Measurements from ENCODE around the gene CERT1. TPM values are rescaled to one million over a fixed set of nuclear protein-coding genes. Genes with fewer than 3 reads are reported as not detected.
"Not testable (repeated sequence)": the region's sequence is repeated elsewhere in the genome, so short reads cannot be mapped to it uniquely, and the experiment has no call there.

The CERT1 gene
- total RNA-seq, 4 donors from 2014 or later = 23.3 to 32.3 (median 30.6) TPM

DNA sequence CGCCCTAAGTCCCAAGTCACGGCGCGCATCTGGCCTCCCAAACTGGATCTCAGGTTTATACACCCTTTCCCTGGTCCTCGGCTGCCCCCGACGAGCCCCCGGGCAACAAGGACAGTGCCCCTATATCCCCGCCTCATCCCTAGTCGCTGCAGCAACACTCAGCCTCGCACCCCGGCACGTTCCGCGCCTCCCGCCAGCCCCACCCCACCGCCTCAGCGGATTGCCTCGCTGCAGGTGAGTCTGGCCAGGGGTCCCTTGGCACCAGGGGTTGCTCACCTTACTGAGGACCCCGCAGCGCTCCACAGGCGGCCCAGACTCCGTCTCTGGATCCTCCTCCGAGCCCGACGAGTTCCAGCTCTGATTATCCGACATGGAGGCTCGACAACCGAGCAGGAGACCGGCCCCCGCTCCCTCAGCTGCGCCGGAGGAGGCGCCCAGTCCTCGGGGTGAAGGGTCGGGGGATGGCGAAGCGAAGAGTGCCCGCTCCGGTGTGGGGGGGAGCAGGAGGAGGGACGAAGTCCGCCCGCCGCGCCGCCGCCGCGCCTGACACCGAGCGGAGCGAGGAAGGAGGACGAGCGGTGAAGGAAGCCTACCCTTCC is 494 bp downstream of the CERT1 start:
- WGBS, 2 donors = 0 to 2% methylated on average over 22 to 50 of the region's 54 CpGs
- TF ChIP-seq, protein P1, sequence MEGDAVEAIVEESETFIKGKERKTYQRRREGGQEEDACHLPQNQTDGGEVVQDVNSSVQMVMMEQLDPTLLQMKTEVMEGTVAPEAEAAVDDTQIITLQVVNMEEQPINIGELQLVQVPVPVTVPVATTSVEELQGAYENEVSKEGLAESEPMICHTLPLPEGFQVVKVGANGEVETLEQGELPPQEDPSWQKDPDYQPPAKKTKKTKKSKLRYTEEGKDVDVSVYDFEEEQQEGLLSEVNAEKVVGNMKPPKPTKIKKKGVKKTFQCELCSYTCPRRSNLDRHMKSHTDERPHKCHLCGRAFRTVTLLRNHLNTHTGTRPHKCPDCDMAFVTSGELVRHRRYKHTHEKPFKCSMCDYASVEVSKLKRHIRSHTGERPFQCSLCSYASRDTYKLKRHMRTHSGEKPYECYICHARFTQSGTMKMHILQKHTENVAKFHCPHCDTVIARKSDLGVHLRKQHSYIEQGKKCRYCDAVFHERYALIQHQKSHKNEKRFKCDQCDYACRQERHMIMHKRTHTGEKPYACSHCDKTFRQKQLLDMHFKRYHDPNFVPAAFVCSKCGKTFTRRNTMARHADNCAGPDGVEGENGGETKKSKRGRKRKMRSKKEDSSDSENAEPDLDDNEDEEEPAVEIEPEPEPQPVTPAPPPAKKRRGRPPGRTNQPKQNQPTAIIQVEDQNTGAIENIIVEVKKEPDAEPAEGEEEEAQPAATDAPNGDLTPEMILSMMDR (IDR thresholded peaks at IDR 0.05) = no peak
- TF ChIP-seq POLR2A (IDR thresholded peaks at IDR 0.05) = no peak
- DNase-seq (ENCODE audit: low spot score in 2 of 2) = peak in 1 of 2 donors; percentile 36
- intact Hi-C loops (cut with DNase I; ENCODE audit: low total_unique reads) = loop anchor here (10.0 kb wide), 1 partner anchor 176 kb away; the partner anchor contains the start of gene HMGCR
- H3K4me3 ChIP-seq (ENCODE audit: low read depth, poor library complexity, severe bottlenecking) = peak overlapping the region; percentile 73

DNA sequence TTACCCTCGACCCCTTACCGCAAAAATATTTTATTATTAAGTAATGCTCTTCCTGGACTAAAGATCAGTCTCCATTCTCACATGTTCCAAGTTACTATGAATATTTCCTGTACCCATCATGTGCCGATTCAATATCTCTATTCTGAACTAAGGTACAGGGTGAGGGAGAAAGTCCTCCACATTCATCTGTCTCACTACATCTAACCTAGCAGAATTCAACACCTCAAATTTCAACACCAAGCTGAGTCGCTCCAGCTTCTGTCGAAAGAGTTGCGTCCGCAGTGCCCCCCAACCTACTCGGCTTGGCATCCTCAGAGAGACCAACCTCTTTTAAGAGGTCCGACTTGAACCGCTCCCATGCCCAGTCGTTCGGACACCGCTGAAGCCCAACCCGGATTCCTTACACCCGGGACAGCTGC is 1.0 kb downstream of the CERT1 start:
- intact Hi-C loops (cut with DNase I; ENCODE audit: low total_unique reads) = loop anchor here (10.0 kb wide), 1 partner anchor 176 kb away; the partner anchor contains the start of gene HMGCR
- TF ChIP-seq, protein P1 (IDR thresholded peaks at IDR 0.05) = no peak
- DNase-seq (ENCODE audit: low spot score in 2 of 2) = peak in 1 of 2 donors; percentile 89
- 0% methylated on average over 15 of the region's 15 CpGs for WGBS, 2 donors
- peak overlapping the region; percentile 73 for H3K4me3 ChIP-seq (ENCODE audit: low read depth, poor library complexity, severe bottlenecking)

DNA sequence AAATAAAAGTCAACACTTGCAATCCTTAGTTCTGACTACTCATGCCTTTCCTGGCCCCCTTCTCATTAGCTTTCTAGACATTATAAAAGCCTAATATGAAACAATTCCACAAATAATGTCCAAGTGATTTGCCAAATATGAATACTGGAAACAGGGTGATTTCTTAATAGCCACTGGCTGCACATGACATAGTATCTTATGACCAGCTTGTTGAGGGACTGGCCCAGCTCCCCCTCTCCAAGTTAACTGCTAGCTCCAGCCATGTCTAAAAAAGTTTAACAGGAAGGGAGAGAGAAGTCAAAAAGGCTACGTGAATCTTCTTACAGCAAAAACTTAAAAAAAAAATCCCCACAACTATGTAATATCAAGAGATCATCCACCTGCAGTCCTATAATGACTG is 1.5 kb downstream of the CERT1 start:
- peak overlapping the region; percentile 73 for H3K4me3 ChIP-seq (ENCODE audit: low read depth, poor library complexity, severe bottlenecking)
- 0% methylated on average over 1 of the region's 1 CpG for WGBS, 2 donors
- intact Hi-C loops (cut with DNase I; ENCODE audit: low total_unique reads) = loop anchor here (10.0 kb wide), 1 partner anchor 175 kb away; the partner anchor contains the start of gene HMGCR
- peak in 1 of 2 donors; percentile 64 for DNase-seq (ENCODE audit: low spot score in 2 of 2)
- TF ChIP-seq, protein P1 (IDR thresholded peaks at IDR 0.05) = no peak
- TF ChIP-seq POLR2A (IDR thresholded peaks at IDR 0.05) = no peak

DNA sequence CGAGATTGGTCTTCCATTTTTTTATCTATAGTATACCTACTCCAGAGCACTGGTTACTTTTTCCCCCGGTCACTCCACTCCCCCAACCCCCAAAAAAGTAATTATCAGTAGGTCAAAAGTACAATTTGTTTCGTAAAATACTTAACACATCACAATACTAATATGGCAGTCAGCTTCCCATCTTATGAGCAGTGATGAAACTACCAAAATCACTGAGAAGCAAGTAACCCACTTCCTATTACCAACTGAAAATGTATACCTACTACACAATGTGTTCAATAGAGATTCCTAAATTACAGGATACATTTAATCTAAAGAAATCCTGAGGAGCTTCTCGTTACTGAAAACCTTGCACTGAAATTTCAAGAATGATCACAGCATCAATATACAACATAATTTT is 1.9 kb downstream of the CERT1 start:
- H3K4me3 ChIP-seq (ENCODE audit: low read depth, poor library complexity, severe bottlenecking) = no peak overlapping the region
- 72 to 77% methylated on average over 4 of the region's 4 CpGs for WGBS, 2 donors
- DNase-seq (ENCODE audit: low spot score in 2 of 2) = no peak
- intact Hi-C loops (cut with DNase I; ENCODE audit: low total_unique reads) = no loop called here
- TF ChIP-seq, protein P1 (IDR thresholded peaks at IDR 0.05) = no peak
- no peak for TF ChIP-seq POLR2A (IDR thresholded peaks at IDR 0.05)

DNA sequence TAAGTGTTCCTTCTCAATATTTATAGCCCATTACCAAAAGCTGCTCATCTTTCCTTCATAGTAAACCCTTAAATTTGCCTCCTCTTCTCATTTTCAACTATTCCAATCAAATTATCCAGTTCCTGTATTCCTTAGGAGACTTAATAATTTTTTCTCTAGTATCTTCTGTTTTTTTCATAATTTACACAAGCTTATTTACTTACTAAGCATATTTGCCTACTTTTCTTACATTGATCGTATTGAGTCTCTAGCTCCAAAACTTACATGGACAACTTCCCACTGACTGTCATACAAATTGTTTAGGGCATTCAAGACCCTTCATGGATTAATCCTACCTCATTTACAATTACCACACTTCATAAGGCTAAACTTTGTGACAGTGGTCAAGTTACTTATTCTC is 3.6 kb downstream of the CERT1 start:
- WGBS, 2 donors = 93 to 97% methylated on average over 1 of the region's 1 CpG
- no peak overlapping the region for H3K4me3 ChIP-seq (ENCODE audit: low read depth, poor library complexity, severe bottlenecking)
- TF ChIP-seq, protein P1 (IDR thresholded peaks at IDR 0.05) = no peak
- no peak for TF ChIP-seq POLR2A (IDR thresholded peaks at IDR 0.05)
- intact Hi-C loops (cut with DNase I; ENCODE audit: low total_unique reads) = no loop called here
- no peak for DNase-seq (ENCODE audit: low spot score in 2 of 2)

DNA sequence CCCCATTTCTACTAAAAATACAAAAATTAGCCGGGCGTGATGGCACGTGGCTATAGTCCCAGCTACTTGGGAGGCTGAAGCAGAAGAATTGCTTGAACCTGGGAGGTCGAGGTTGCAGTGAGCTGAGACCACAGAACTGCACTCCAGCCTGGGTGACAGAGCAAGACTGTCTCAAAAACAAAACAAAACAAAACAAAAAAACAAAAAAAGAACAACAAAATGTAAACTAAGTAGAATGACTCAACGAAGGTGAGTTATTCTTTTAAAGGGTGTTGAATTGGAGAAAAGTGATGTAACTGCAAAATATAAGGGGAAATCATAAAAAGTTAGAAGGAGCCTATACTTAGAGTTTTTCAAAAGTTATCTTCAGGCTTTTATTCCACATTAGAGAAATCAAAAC is 6.3 kb downstream of the CERT1 start:
- DNase-seq (ENCODE audit: low spot score in 2 of 2); H3K4me3 ChIP-seq (ENCODE audit: low read depth, poor library complexity, severe bottlenecking); intact Hi-C loops (cut with DNase I; ENCODE audit: low total_unique reads): not testable (repeated sequence)
- WGBS, 2 donors = 91 to 94% methylated on average over 5 of the region's 5 CpGs

DNA sequence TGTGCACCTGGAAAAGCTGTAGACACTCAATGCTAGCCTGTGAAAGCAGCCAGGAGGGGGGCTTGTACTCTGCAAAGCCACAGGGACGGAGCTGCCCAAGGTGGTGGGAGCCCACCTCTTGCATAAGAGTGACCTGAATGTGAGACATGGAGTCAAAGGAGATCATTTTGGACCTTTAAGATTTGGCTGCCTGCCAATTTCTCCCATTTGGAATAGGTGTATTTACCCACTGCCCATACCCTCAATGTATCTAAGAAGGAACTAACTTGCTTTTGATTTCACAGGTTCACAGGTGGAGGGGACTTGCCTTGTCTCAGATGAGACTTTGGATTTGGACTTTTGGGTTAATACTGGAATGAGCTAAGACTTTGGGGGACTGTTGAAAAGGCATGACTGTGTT is 12.6 kb downstream of the CERT1 start:
- WGBS, 2 donors = 100% methylated on average over 1 of the region's 1 CpG
- intact Hi-C loops (cut with DNase I; ENCODE audit: low total_unique reads); H3K4me3 ChIP-seq (ENCODE audit: low read depth, poor library complexity, severe bottlenecking); DNase-seq (ENCODE audit: low spot score in 2 of 2): not testable (repeated sequence)
